Stimulated activated CD4-positive, alpha-beta T cell treated with anti-CD3 and anti-CD28 coated beads, Interleukin-1b, Interleukin-23, amount 100 ng/mL, for 48 hours (primary cell): ENCODE measurements around the gene TNFAIP3.
"Not testable (repeated sequence)": the region's sequence is repeated elsewhere in the genome, so short reads cannot be mapped to it uniquely, and the experiment has no call there.

ENCODE experiments used
- DNase-seq: peaks from one replicate; pipeline ENCODE4 v3.0.0-alpha.2; 2020

The TNFAIP3 gene

DNA sequence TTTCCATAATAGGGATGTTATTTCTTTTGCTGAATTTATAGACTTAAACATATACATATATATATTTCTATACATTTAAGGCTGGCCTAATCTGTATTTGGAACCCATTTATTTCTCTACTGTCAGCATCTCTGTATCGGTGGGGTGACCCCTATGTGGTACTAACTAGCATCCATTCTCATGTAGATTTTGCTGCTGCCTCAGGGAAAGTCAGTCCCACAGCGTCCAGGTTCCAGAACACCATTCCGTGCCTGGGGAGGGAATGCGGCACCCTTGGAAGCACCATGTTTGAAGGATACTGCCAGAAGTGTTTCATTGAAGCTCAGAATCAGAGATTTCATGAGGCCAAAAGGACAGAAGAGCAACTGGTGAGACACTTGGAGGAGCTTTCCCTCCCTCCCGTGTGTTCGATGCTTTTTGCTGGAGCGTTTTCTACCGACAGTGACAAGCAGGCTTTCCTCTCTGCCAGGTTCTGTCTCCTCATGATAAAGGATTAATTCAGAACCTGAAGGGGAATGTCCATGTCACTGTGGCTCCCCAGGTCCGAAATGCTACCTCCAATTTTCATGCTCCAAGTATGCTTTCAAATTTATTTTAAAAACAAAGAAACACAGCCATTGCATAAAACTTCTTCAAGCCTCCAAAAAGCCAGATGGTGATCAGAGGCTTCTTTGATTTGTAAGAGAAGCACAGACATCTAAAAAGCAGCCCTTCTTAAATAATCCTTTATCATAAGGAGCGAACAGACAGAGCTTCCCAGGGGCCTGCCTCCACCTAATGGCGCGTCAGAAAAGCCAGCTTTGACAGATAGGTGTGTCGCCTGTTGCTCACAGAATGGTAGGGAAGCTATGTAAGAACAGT is 13.1 kb downstream of the TNFAIP3 start:
- DNase-seq = no peak

GRCh38 chr6:137880746-137881521 is 13.9 kb downstream of the TNFAIP3 start:
- no peak for DNase-seq

GRCh38 chr6:137881522-137881886 is 14.4 kb downstream of the TNFAIP3 start:
- DNase-seq = no peak

- DNase-seq = no peak
These were observed 15.3 kb downstream of the TNFAIP3 start for GRCh38 chr6:137882225-137882961.

DNA sequence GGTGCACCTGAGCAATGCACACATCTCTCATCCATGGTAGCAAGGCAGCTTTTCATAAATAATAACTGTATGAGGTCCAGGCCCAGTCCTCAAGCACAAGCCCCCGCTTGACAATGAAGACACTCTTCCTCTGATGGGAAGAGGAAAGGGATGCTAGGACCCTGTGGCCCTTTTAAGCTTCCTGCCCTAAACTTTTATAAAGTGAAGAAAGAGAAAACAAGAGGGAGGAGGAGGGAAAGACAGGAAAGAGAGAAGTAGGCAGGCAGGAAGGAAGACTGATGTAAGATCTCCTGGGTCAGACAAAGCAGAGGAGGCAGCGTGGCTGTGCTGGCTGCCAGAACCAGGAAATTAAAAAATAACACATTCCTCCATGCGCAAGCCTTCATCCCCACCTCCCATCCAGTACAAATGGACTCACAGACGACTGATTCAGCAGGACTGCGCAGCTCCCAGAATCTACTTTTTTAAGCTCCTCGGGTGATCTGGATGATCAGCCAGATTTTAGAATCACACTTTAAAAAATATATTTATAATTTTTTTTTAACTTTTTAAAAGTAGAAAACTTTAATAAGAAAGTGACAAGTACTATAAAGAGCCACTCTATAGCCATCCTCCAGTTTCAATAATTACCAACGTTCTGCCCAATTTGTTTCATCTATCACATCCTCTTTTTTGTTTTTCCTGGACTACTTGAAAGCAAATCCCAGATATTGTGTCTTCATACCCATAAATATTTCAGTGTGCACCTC is 16.5 kb downstream of the TNFAIP3 start:
- DNase-seq = no peak

DNA sequence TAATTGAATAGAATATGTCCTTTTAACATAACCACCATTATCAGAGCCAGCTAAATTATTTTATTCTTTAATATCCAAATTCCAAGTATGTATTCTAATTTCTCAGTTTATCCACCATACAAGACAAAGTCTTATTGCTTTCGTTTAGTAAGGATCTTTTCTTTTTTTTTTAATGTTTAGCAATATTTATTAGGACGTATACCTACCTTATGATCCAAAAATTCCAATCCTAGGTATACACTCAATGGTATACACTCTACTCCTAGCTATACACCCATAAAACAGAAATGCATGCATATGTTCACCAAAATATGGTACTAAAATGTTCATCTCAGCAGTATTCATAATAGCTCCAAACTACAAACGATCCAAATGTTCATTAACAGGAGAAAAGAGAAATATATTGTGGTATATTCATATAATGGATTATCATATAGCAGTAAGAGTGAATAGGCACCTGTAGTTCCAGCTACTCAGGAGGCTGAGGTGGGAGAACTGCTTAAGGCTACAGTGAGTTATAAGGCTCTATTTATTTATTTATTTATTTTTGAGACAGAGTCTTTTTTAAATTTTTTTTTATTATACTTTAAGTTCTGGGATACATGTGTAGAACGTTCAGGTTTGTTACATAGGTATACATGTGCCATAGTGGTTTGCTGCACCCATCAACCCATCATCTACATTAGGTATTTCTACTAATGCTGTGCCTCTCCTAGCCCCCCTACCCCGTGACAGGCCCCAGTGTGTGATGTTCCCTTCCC is 17.3 kb downstream of the TNFAIP3 start:
- no peak for DNase-seq

GRCh38 chr6:137884910-137885229 is 17.8 kb downstream of the TNFAIP3 start:
- DNase-seq = not testable (repeated sequence)

DNA sequence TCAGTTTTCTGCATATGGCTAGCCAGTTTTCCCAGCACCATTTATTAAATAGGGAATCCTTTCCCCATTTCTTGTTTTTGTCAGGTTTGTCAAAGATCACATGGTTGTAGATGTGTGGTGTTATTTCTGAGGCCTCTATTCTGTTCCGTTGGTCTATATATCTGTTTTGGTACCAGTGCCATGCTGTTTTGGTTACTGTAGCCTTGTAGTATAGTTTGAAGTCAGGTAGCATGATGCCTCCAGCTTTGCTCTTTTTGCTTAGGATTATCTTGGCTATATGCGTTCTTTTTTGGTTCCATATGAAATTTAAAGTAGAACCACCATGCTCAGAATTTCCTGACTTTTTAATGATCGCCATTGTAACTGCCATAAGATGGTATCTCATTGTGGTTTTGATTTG is 19.2 kb downstream of the TNFAIP3 start:
- not testable (repeated sequence) for DNase-seq

DNA sequence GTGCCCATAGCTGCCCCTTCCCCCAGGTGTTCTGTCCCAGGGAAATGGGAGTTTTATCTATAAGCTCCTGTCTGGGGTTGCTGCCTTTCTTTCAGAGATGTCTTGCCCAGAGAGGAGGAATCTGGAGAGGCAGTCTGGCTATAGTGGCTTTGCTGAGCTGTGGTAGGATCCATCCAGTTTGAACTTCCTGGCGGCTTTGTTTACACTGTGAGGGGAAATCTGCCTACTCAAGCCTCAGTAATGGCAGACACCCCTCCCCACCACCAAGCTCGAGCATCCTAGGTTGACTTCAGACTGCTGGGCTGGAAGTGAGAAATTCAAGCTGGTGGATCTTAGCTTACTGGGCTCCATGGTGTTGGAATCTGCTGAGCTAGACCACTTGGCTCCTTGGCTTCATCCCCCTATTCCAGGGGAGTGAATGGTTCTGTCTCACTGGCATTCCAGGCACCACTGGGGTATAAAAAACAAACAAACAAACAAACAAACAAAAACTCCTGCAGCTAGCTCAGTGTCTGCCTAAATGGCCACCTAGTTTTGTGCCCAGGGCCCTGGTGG is 24.0 kb downstream of the TNFAIP3 start:
- no peak for DNase-seq

- DNase-seq = no peak
These were observed 25.2 kb downstream of the TNFAIP3 start for GRCh38 chr6:137892271-137892708.

DNA sequence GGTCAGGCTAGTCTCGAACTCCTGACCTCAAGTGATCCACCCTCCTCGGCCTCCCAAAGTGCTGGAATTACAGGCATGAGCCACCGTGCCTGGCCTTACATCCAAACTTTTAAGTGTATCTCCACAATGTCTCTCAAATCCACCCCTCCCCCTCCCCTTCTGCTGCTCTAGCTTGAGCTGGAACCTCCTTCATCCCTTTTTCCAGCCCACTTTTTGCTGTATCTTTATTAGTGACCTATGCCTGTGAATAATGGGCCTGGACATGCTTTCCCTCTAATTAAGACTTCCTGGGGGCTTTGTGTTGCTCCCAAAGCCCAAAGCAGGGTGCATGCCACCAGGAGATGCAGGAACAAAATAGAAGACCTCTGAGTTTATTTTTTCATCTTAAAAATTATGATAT is 26.1 kb downstream of the TNFAIP3 start:
- no peak for DNase-seq

GRCh38 chr6:137893726-137894125 is 26.7 kb downstream of the TNFAIP3 start:
- no peak for DNase-seq

- not testable (repeated sequence) for DNase-seq
These were observed 27.3 kb downstream of the TNFAIP3 start for GRCh38 chr6:137894378-137894777.

DNA sequence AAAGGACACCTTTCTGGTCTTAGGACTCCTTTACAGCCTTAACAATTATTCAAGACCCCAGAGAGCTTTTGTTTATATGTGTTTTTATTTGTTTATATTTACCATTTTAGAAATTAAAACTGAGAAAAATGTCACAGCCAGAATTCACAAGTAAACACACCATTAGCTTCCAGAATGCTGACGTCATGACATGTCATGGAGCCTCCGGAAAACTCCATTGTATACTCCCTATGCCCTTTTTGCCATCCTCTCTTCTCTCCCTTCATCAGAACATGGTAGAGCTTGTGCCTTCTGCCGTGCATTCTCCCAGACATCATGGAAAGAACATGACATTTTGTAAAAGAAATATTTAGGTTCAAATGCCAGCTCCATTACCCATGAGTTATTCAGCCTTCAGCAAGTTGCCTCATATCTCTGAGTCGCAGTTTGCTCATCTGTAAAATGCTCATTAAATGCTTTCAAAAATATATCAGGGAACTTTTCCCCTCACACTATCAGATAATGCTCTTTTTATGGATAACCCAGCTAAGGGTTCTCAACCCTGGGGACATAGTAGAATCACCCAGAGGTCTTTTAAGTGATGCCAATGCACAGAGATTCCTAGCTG is 27.8 kb downstream of the TNFAIP3 start:
- no peak for DNase-seq

DNA sequence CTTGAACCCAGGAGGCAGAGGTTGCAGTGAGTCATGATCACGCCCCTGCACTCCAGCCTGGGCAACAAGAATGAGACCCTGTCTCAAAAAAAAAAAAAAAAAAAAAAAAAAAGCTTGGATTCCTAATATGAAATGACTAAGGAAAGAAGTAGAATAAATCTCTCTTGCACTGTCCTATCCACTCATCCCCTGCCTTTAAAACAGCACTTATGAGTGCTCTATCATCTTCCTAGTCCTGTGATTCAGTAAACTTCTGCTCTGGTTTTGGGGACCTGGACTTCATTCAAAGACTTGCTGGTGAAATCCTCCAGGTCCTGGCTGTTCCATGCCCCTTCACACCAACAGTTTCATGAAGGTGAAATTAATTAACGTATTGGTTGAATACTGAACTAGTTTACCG is 29.6 kb downstream of the TNFAIP3 start:
- DNase-seq = no peak

DNA sequence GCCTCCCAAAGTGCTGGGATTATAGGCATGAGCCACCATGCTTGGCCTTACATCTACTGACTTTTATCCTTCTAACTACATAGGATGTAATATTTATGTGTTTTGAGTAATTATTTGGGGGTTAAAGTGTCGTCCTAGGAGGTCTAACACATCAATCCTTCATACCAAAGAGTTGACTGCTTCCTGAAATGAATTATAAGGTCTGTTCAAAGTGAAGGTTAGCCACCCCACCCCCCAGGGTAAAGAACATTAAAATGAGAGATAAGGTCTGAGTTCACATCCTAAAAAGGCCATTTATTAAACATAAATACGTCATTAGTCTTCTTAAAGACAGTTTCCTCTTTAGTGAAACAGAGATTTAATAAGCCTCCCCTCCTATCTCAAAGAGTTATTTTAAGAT is 33.8 kb downstream of the TNFAIP3 start:
- no peak for DNase-seq

DNA sequence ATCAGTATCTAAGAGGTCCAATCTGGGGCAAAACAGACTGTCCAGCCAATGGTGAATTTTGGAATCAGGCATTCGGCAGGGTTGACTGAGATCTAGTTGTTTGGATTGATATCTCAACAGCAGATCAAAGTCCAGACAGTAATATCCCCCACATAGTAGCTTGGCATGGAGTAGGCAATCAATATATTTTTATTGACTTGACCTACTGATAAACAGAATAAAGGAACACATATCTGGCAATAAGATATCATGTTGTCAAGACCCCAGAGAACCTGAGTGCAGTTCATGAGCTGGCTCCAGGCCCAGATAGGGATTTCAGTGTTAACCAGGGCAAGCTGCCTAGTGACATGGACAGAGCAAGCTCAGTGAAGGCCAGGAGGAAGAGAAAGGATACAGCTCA is 34.4 kb downstream of the TNFAIP3 start:
- DNase-seq = no peak

GRCh38 chr6:137902699-137903098 is 35.6 kb downstream of the TNFAIP3 start:
- DNase-seq = no peak

DNA sequence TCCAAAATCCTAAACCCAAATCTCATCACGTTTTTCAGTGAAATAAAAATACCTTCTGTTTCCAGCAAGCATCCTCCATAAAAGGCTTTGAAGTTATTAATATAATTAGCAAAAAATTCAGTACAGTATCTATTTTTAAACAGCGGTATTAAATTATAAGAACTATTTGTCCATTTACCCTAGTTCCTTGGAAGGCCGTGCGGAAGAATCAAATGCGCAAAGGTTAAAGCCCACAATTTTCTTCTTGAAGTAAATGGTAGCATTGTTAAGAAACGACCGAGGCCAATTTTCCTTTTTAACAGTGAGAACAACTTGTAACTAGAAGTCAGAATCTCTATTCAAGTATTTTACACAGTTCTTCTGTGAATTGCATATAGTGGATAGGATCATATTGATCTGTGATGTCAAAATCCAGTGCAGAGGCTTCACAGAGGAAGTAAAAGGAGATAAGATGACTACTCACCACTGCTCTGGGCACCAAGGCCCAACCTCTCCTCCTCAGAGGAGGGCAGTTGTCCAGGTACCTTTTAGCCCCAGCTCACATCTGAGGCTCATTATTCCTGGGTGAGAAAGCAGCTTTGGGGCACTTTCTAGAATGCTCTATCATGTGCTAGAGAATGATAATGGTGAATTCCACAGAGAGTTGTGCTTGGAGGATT is 36.3 kb downstream of the TNFAIP3 start:
- DNase-seq = no peak

DNA sequence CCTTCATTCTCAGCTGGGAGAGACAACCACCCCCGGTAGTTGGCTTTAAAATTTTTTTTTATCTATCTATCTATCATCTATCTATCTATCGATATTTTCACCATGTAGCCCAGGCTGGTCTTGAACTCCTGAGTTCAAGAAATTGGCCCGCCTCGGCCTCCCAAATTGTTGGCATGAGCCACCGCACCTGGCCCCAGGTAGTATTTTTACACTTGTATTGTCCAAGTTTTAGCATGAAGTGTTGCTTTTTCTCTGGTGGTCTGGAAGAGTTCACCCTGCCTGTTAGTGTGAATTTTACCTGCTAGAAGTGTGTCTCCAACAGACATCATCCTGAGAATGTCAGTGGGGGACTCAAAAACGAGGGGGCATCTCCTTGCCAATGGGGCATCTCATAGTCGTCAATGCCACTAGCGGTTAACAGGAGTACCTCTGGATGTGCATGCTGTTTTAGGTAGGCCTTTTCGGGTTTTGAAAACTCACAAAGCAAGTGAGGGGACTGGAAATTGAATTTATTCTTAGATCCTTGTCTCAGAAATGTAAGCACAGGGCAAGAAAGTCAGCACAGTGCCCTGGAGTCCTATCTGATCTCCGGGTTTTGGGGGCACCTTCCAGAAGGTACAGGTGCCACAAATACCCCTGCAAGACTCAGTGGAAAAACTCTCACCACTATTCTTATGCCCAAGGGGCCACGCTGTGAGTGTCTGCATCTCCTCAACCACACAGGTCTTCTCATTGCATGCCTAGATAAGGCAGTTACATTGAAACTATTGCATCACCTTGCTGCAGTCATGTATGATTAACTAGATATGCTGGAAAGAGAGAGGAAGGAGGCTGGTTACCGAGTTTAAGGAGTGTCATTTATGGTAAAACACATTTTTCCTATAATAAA is 37.1 kb downstream of the TNFAIP3 start:
- DNase-seq = peak; percentile 76
